GM18526 (cell line): ENCODE measurements around the gene SP140L.

Source experiments
- POLR2A ChIP-seq: IDR thresholded peaks from 3 replicates; pipeline ENCODE4 v1.6.1; 2011; ENCODE audit not compliant: insufficient read length; ENCODE audit errors: extremely low read depth

Gene SP140L

GRCh38 chr2:230322561-230323384 lies 4.2 kb upstream of the SP140L start:
- no peak for TF ChIP-seq POLR2A

DNA sequence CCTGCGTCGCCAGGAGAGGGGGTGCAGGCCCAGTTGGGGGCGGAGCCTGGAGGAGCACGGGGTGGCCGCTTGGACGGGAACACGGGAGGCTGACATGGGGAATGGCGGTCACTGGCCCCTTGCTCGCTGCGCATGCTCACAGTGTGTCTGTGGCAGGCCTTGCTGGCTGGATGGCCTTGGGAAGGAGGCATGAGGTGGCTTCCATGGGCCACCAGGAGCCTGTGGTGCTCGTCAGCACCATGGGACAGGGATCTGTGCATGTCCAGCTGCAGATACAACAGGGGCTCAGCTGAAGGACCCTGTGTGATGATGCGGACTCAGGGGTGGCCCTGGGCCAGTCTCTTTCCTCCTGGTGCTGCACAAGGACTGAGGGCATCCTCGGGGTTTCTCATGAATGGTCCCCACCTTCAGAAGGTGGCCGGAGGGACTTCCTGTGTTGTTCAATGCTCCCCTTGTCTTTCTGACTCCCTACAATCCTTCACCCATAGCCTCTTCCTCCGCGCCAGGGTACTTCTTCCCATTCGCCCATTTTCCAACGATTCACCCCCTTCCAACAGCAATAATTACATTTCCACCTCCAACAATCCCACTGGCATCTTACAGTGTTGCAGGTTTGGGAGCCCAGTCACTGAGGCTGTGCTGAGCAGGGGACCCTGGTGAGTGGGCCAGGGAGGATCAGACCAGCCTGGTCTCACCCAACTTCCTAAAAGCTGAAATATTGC lies 3.4 kb upstream of the SP140L start:
- no peak for TF ChIP-seq POLR2A

- TF ChIP-seq POLR2A = no peak
These were observed 2.5 kb upstream of the SP140L start for GRCh38 chr2:230324503-230324902.

GRCh38 chr2:230325316-230326243 lies 1.4 kb upstream of the SP140L start:
- no peak for TF ChIP-seq POLR2A

- TF ChIP-seq POLR2A = no peak
These were observed 593 bp downstream of the SP140L start for GRCh38 chr2:230327418-230328154.

GRCh38 chr2:230328155-230328458 lies 1.1 kb downstream of the SP140L start:
- TF ChIP-seq POLR2A = no peak

- no peak for TF ChIP-seq POLR2A
These were observed 3.1 kb downstream of the SP140L start for GRCh38 chr2:230329946-230330605.

GRCh38 chr2:230330725-230331124 lies 3.7 kb downstream of the SP140L start:
- no peak for TF ChIP-seq POLR2A

GRCh38 chr2:230335461-230335863 lies 8.5 kb downstream of the SP140L start:
- no peak for TF ChIP-seq POLR2A

DNA sequence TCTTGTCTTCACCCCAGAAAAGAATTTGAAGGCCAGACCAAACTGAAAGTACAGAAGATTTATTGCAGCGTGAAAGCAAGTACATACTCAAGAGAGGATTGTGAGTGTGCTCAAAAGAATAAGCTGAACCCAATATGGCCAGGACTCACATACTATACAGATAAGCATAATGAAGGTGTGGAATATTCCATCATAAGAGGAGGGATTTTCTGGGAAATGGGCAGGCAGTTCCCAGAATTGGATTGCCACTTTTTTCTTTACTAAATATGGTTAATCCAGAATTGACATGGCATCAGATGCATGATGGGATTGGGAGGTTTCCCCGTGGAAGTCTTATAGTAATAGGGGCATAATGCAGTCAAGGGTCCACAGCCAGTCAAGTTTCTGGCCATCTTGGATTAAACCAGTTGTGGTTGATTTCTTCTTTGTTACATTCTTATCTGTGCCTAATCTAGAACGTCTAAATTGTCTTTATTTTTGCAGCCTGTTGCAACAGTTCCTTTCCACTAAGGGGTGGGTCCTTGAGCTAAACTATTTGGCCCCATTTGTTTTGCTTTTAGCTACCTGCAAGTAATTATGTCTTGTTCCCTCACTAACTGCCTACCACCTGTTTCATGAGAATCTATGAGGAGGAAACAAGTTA lies 9.0 kb downstream of the SP140L start:
- TF ChIP-seq POLR2A = no peak

DNA sequence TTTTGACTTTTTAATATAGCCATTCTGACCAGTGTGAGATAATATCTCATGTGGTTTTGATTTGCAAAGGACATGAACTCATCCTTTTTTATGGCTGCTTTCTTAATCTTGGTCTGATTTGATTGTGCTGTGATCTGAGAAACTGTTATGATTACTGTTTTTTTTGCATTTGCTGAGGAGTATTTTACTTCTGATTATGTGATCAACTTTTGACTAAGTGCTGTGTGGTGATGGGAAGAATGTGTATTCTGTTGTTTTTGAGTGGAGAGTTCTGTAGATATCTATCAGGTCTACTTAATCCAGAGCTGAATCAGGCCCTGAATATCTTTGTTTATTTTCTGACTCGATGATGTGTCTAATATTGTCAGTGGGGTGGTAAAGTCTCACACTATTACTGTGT lies 16.8 kb downstream of the SP140L start:
- TF ChIP-seq POLR2A = no peak

DNA sequence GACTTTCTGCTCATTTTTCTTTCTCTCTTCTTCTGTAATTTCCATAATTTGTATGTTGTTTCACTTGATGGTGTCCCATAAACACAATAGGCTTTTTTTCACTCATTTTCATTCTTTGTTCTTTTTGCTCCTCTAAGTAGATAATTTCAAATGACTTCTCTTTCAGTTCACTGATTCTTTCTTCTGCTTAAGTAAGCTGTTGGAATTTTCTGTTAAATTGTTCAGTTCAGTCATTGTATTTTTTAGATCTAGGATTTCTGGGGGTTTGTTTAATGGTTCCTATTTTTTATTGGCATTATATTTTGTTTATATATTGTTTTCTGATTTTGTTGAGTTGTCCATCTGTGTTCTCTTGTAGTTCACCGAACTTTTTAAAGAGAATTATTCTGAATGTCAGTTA lies 19.5 kb downstream of the SP140L start:
- TF ChIP-seq POLR2A = no peak

GRCh38 chr2:230346921-230347533 lies 20.0 kb downstream of the SP140L start:
- TF ChIP-seq POLR2A = no peak

DNA sequence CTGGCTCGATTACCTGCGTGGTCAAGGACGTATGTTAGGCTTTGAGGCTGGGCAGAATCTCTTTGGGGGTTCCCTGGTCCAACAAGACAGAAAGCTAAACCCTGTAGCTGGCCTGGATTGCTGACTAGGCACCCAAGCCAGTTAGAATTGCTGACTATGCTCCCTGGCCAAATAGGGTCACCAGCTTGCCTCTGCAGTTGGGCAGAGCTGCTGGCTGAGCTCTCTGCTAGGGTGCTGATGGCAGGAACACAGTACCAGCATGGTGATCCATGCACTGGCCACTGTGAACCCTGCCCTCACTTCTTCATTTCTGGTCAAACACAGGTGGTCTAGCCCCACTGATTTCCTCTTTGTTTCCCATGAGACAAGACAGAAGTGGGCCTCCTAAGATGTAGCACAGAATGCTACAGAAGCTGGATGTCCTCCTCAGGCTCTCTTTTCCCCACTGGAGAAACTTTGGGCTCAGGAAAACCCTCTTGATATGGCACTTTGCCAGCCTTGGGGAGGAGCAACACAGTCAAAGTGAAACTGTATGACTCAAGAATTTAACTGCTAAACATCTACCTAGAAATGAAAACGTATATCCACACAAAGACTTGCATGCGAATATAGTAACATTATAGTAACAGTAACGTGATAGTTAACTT lies 20.8 kb downstream of the SP140L start:
- no peak for TF ChIP-seq POLR2A
